H1 (cell line): ENCODE data around the gene PRKACA. TPM values are rescaled to one million over a fixed set of nuclear protein-coding genes. Genes with fewer than 3 reads are reported as not detected.
"Not testable (repeated sequence)": the region's sequence is repeated elsewhere in the genome, so short reads cannot be mapped to it uniquely, and the experiment has no call there.

Source experiments
- CTCF ChIA-PET: fragments of 300-600 bp; sonication (Branson Sonifier 250); formaldehyde crosslinking; loops from one replicate; lab custom pipeline; 2021; ENCODE audit not compliant: partially characterized antibody; lab: Charles Lee
- POLR2A ChIA-PET: fragments of 300-600 bp; sonication (Branson Sonifier 250); formaldehyde crosslinking; loops from one replicate; lab custom pipeline; 2021; ENCODE audit warnings: inconsistent platforms; ENCODE audit not compliant: partially characterized antibody; lab: Charles Lee
- DNase-seq, 2 experiments: peaks; one replicate each; pipeline versions ENCODE4 v3.0.0 to v3.0.0-alpha.2; 2010 to 2022; ENCODE audit warnings: low spot score in 2 of 2, low read depth in 1 of 2, mixed read lengths in 1 of 2
- FAIRE-seq: peaks from 2 replicates; lab custom pipeline; 2011; peaks lifted over from hg19 to GRCh38; lab: Jason Lieb, UNC
- H2AFZ ChIP-seq: 2 replicates; pipeline ENCODE4 v1.8.1; 2012; ENCODE audit warnings: low read length, inconsistent platforms
- H2AK5ac ChIP-seq: 2 replicates; pipeline ENCODE4 v1.6.1; 2013; ENCODE audit warnings: low read depth, low read length
- H2BK120ac ChIP-seq: replicated peaks from 2 replicates; pipeline ENCODE3; 2013; ENCODE audit warnings: low read depth, low read length, inconsistent platforms
- H2BK12ac ChIP-seq: 2 replicates; pipeline ENCODE4 v1.6.1; 2013; ENCODE audit warnings: low read depth, low read length
- H2BK15ac ChIP-seq: 2 replicates; pipeline ENCODE4 v1.6.1; 2013; ENCODE audit warnings: low read length
- H2BK20ac ChIP-seq: 2 replicates; pipeline ENCODE4 v1.6.1; 2013; ENCODE audit warnings: low read length
- H2BK5ac ChIP-seq: 2 replicates; pipeline ENCODE4 v1.6.1; 2013; ENCODE audit warnings: low read depth, low read length
- H3K14ac ChIP-seq: 2 replicates; pipeline ENCODE4 v1.6.1; 2013; ENCODE audit warnings: inconsistent platforms; ENCODE audit not compliant: insufficient read length
- H3K18ac ChIP-seq: 2 replicates; pipeline ENCODE4 v1.6.1; 2013; ENCODE audit warnings: low read length; ENCODE audit errors: extremely low read depth
- H3K23ac ChIP-seq: 2 replicates; pipeline ENCODE4 v1.6.1; 2013; ENCODE audit warnings: inconsistent platforms; ENCODE audit not compliant: insufficient read length
- H3K23me2 ChIP-seq: 2 replicates; pipeline ENCODE4 v1.6.1; 2013; ENCODE audit warnings: low read depth, low read length
- H3K27ac ChIP-seq: 2 replicates; pipeline ENCODE4 v1.6.1; 2011; ENCODE audit warnings: low read depth, low read length, inconsistent platforms
- H3K27me3 ChIP-seq, 4 experiments: replicated peaks in 1 of 4; 1 replicate in 1 of 4; 2 replicates in 3 of 4; pipeline versions ENCODE4 v1.6.1 to v1.8.1; 2011 to 2013; ENCODE audit warnings: low read length in 3 of 4, mild to moderate bottlenecking in 3 of 4, inconsistent platforms in 2 of 4, mixed read lengths in 2 of 4, moderate library complexity in 1 of 4; ENCODE audit not compliant: control insufficient read depth in 3 of 4, insufficient read depth in 3 of 4; ENCODE audit errors: extremely low read depth in 1 of 4
- H3K36me3 ChIP-seq, 4 experiments: 2 replicates each; pipeline versions ENCODE4 v1.6.1 to v1.8.1; 2011 to 2013; ENCODE audit warnings: mild to moderate bottlenecking in 4 of 4, low read length in 3 of 4, moderate library complexity in 2 of 4, control low read depth in 1 of 4, inconsistent platforms in 1 of 4; ENCODE audit not compliant: insufficient read depth in 4 of 4, control insufficient read depth in 2 of 4
- H3K4ac ChIP-seq: replicated peaks from 2 replicates; pipeline ENCODE3; 2013; ENCODE audit warnings: low read length, low read depth, mixed read lengths, inconsistent platforms; ENCODE audit not compliant: insufficient read length
- H3K4me1 ChIP-seq, 4 experiments: replicated peaks in 1 of 4; 1 replicate in 1 of 4; 2 replicates in 3 of 4; pipeline versions ENCODE4 v1.6.1 to v1.8.1; 2011 to 2013; ENCODE audit warnings: low read length in 3 of 4, inconsistent platforms in 2 of 4, mixed read lengths in 1 of 4; ENCODE audit not compliant: insufficient read depth in 4 of 4, control insufficient read depth in 3 of 4
- H3K4me2 ChIP-seq, 2 experiments: 2 replicates each; pipeline versions ENCODE4 v1.6.1 to v1.8.1; 2011 to 2013; ENCODE audit warnings: low read depth in 2 of 2, low read length in 2 of 2, control low read depth in 1 of 2, inconsistent platforms in 1 of 2, mild to moderate bottlenecking in 1 of 2; ENCODE audit not compliant: insufficient read depth in 1 of 2
- H3K4me3 ChIP-seq, 4 experiments: fragments of 200-600, 300-600 bp in 1 of 4; sonication (generic), shearing (Covaris generic), sonication (Bioruptor Twin) in 1 of 4; 2 replicates each; pipeline versions ENCODE4 v1.5.1 to v1.8.1; 2011 to 2016; ENCODE audit warnings: low read length in 4 of 4, low read depth in 3 of 4, control low read depth in 2 of 4, inconsistent platforms in 2 of 4, mild to moderate bottlenecking in 2 of 4, mixed read lengths in 1 of 4, moderate library complexity in 1 of 4; ENCODE audit not compliant: insufficient read depth in 2 of 4; ENCODE audit errors: extremely low read depth in 1 of 4
- H3K56ac ChIP-seq: replicated peaks from 2 replicates; pipeline ENCODE3; 2013; ENCODE audit warnings: low read depth, mild to moderate bottlenecking, mixed read lengths, low read length, inconsistent platforms; ENCODE audit not compliant: insufficient read length
- H3K79me1 ChIP-seq: 2 replicates; pipeline ENCODE4 v1.6.1; 2013; ENCODE audit warnings: low read depth, low read length, control low read depth
- H3K79me2 ChIP-seq, 2 experiments: 2 replicates each; pipeline versions ENCODE4 v1.6.1 to v1.8.1; 2012 to 2013; ENCODE audit warnings: low read length in 2 of 2, mild to moderate bottlenecking in 2 of 2, inconsistent platforms in 1 of 2; ENCODE audit not compliant: insufficient read depth in 2 of 2, control insufficient read depth in 1 of 2
- H3K9ac ChIP-seq, 4 experiments: replicated peaks in 1 of 4; 1 replicate in 1 of 4; 2 replicates in 3 of 4; pipeline versions ENCODE4 v1.6.1 to v1.8.1; 2011 to 2013; ENCODE audit warnings: low read depth in 3 of 4, low read length in 3 of 4, control low read depth in 2 of 4, mild to moderate bottlenecking in 2 of 4, moderate library complexity in 2 of 4, inconsistent platforms in 1 of 4; ENCODE audit errors: extremely low read depth in 1 of 4
- H3K9me3 ChIP-seq, 2 experiments: 2 replicates each; pipeline versions ENCODE4 v1.6.1 to v1.8.1; 2012 to 2013; ENCODE audit warnings: mild to moderate bottlenecking in 2 of 2, moderate library complexity in 2 of 2, control low read depth in 1 of 2, inconsistent platforms in 1 of 2, low read depth in 1 of 2, low read length in 1 of 2, mixed read lengths in 1 of 2; ENCODE audit not compliant: insufficient read depth in 2 of 2
- H4K20me1 ChIP-seq, 2 experiments: replicated peaks in 1 of 2; 2 replicates each; pipeline versions ENCODE3 to v1.8.1; 2011 to 2013; ENCODE audit warnings: inconsistent platforms in 2 of 2, low read length in 2 of 2, mild to moderate bottlenecking in 1 of 2; ENCODE audit not compliant: insufficient read depth in 2 of 2, control insufficient read depth in 1 of 2
- H4K5ac ChIP-seq: 2 replicates; pipeline ENCODE4 v1.6.1; 2013; ENCODE audit warnings: low read length, low read depth, mixed read lengths, inconsistent platforms; ENCODE audit not compliant: insufficient read length
- H4K8ac ChIP-seq: 2 replicates; pipeline ENCODE4 v1.8.0; 2013; ENCODE audit warnings: mild to moderate bottlenecking, moderate library complexity, low read length, inconsistent platforms; ENCODE audit not compliant: insufficient read depth; ENCODE audit errors: extremely low read depth
- H4K91ac ChIP-seq: replicated peaks from 2 replicates; pipeline ENCODE3; 2013; ENCODE audit warnings: low read length, mixed read lengths, inconsistent platforms; ENCODE audit not compliant: insufficient read length
- WGBS, 2 experiments: shearing (Covaris generic) in 1 of 2; methylation state at CpG; one replicate each; pipeline versions ENCODE4 v1.1.6 to v1.1.7; 2013 to 2015; ENCODE audit warnings: low lambda C conversion rate in 2 of 2, mixed read lengths in 2 of 2, inconsistent platforms in 1 of 2, low coverage in 1 of 2, missing lambda C conversion rate in 1 of 2; ENCODE audit not compliant: insufficient replicate concordance in 2 of 2, insufficient coverage in 1 of 2, insufficient read length in 1 of 2; ENCODE audit errors: extremely low coverage in 1 of 2, missing lambda C conversion rate in 1 of 2; 5-methylcytosine and 5-hydroxymethylcytosine counted together
- polyA plus RNA-seq, 7 experiments: library from polyadenylated mRNA; depleted of rRNA in 3 of 7; stranded (reverse) in 5 of 7; unstranded in 2 of 7; fragments of >200 nt in 5 of 7; fragments of 200-250 nt in 2 of 7; gene quantifications; 1 replicate in 5 of 7; 2 replicates in 1 of 7; 4 replicates in 1 of 7; pipeline versions ENCODE4 v1.2.1 to v1.2.3, GENCODE V29; 2011 to 2013; ENCODE audit warnings: missing spikeins in 2 of 7, mixed read lengths in 2 of 7
- total RNA-seq: library from RNA; stranded (reverse); fragmentation: NEBNext Ultra II Directional; extraction: Animal tissue kit (Norgen Biotek cat#: 25700); gene quantifications from 2 replicates; pipeline ENCODE4 v1.2.1, GENCODE V29; 2021

Gene PRKACA
- total and polyA plus RNA-seq, 2 of the 8 experiments (the other 6 are each of a cell fraction or from before 2014, with no cell fraction given): 14.2 to 48.2 TPM

DNA sequence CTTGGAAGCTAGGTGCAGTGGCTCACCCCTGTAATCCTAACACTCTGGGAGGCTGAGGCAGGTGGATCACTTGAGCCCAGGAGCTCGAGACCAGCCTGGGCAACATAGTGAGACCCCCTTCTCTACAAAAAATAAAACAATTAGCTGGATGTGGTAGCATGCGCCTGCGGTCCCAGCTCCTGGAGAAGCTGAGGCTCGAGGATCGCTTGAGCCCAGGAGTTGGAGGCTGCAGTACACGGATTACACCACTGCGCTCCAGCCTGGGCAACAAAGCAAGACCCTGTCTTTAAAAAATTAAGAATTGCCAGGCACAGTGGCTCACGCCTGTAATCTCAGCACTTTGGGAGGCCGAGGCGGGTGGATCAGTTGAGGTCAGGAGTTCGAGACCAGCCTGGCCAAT is 66.6 kb downstream of the PRKACA start:
- H3K27me3 ChIP-seq, H3K79me1 ChIP-seq, H4K5ac ChIP-seq, H3K4me1 ChIP-seq, H2BK5ac ChIP-seq, H3K23ac ChIP-seq, H3K4me2 ChIP-seq, H3K18ac ChIP-seq, H3K23me2 ChIP-seq, H3K27ac ChIP-seq, H4K8ac ChIP-seq, H3K36me3 ChIP-seq, H2AFZ ChIP-seq, H2BK120ac ChIP-seq, H4K20me1 ChIP-seq, FAIRE-seq, H3K4me3 ChIP-seq, H2BK20ac ChIP-seq, DNase-seq, H3K9ac ChIP-seq, H3K14ac ChIP-seq, H2AK5ac ChIP-seq, H2BK15ac ChIP-seq, H4K91ac ChIP-seq, H3K9me3 ChIP-seq, H2BK12ac ChIP-seq, H3K79me2 ChIP-seq, POLR2A ChIA-PET, H3K56ac ChIP-seq, H3K4ac ChIP-seq: not testable (repeated sequence)
- 87% methylated on average over 11 of the region's 11 CpGs; no CpG with 5 or more reads in 1 of the 2 experiments for WGBS, 2 experiments
- CTCF ChIA-PET: interaction anchor here (1.0 to 9.9 kb wide), 9 partner anchors 10 to 165 kb away, joined by 3 to 77 read pairs (median 5); partner anchors contain the start of genes IL27RA, MISP3 and PALM3
